ENCODE data around the gene NSDHL.

DNA sequence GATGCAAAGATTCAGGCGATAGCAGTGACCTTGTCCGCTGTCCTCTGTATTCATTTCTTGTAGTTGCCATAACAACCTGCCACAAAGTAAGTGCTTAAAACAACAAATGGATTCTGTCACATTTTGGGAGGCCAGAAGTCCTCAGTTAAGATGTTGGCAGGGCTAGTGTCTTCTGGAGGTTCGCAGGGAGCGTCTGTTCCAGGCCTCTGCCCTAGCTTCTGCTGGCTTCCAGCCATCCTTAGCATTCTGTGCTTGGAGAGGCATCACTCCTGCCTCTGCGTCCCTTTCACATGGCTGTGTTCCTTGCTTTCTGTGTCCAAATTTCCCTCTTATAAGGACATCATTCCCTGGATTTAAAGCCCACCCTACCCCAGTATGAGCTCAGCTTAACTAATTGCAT lies 35.5 kb downstream of the NSDHL start:
- TF ChIP-seq GATA2 (IDR thresholded peaks at IDR 0.05; ENCODE audit: low read depth, low read length) = no peak
- no peak for TF ChIP-seq GATA3 (IDR thresholded peaks at IDR 0.05; ENCODE audit: low read depth, low read length)
